Tibial nerve (tissue), 4 donors: ENCODE data around the gene ZNF507. TPM values are rescaled to one million over a fixed set of nuclear protein-coding genes. Genes with fewer than 3 reads are reported as not detected.

Experiments used
- DNase-seq, 2 donors: peaks; one replicate each; pipeline ENCODE4 v3.0.0-alpha.2; 2019; ENCODE audit warnings: low spot score in 2 of 2
- H3K27ac ChIP-seq, 4 donors: fragments of 200-600 bp; sonication (generic) in 3 of 4; one replicate each; pipeline ENCODE4 v1.5.1; 2017 to 2019; ENCODE audit warnings: mild to moderate bottlenecking in 1 of 4
- H3K27me3 ChIP-seq, 2 donors: fragments of 200-600 bp; sonication (generic) in 1 of 2; one replicate each; pipeline versions ENCODE4 v1.5.1 to v1.6.0; 2017 to 2019
- H3K36me3 ChIP-seq, 3 donors: fragments of 200-600 bp; sonication (generic); one replicate each; pipeline ENCODE4 v1.5.1; 2018 to 2019
- H3K4me1 ChIP-seq, 4 donors: fragments of 200-600 bp; sonication (generic) in 3 of 4; one replicate each; pipeline ENCODE4 v1.5.1; 2017 to 2019
- H3K4me3 ChIP-seq, 4 donors: fragments of 200-600 bp; sonication (generic) in 3 of 4; one replicate each; pipeline ENCODE4 v1.5.1; 2017 to 2019; ENCODE audit warnings: mild to moderate bottlenecking in 1 of 4, moderate library complexity in 1 of 4
- H3K9me3 ChIP-seq, 4 donors: fragments of 200-600 bp; sonication (generic) in 3 of 4; one replicate each; pipeline ENCODE4 v1.5.1; 2017 to 2019
- CTCF ChIP-seq, 5 experiments: fragments of 200-600 bp in 3 of 5; fragments of 450-650 bp in 2 of 5; sonication (generic) in 3 of 5; IDR thresholded peaks; one replicate each; pipeline ENCODE4 v1.5.1; 2016 to 2019; ENCODE audit warnings: antibody characterized with exemption in 5 of 5, mild to moderate bottlenecking in 3 of 5, moderate library complexity in 2 of 5
- EP300 ChIP-seq, 2 donors: sonication (generic); formaldehyde crosslinking; IDR thresholded peaks; one replicate each; pipeline ENCODE4 v1.6.1; 2017; ENCODE audit warnings: antibody characterized with exemption in 2 of 2, mild to moderate bottlenecking in 1 of 2
- POLR2A ChIP-seq, 2 donors: fragments of 450-650 bp; IDR thresholded peaks; one replicate each; pipeline ENCODE4 v1.6.1; 2017; ENCODE audit warnings: antibody characterized with exemption in 2 of 2, mild to moderate bottlenecking in 2 of 2, moderate library complexity in 2 of 2
- WGBS, 2 donors: methylation state at CpG; one replicate each; pipeline ENCODE4 v1.1.5; 2018; 5-methylcytosine and 5-hydroxymethylcytosine counted together
- total RNA-seq, 4 donors: library from RNA; depleted of rRNA; stranded (reverse); fragments of >200 nt; gene quantifications; one replicate each; pipeline ENCODE4 v1.1.0, GENCODE V29; 2016

The ZNF507 gene
- total RNA-seq, 4 donors from 2014 or later, result 28.5 to 35.7 (median 32.1) TPM

DNA sequence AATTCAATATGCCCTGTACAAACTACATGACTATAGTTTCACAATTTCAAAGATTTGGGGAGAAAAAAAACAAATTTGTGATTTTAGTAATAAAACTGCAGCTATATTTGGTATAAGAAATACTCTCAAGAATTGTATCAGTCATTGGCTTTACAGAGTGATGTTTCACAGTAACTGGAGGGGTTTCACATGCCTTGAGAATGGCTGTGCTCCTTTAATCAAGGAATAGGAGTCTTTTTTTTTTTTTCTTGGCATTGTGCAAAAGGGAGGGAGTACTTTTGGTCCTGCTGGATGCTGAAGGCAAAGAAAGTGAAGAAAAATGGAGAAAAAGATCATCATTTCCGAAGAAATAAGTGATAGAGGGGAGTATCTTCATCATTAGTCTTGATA lies 6.8 kb downstream of the ZNF507 start:
- 95 to 100% methylated on average over 1 of the region's 1 CpG for WGBS, 2 donors
- TF ChIP-seq CTCF (IDR thresholded peaks at IDR 0.05), result no peak
- TF ChIP-seq POLR2A (IDR thresholded peaks at IDR 0.05), result no peak
- TF ChIP-seq EP300 (IDR thresholded peaks at IDR 0.05), result no peak
- Histone ChIP-seq H3K4me3 (no peak overlapping the region), H3K27ac (peak overlapping the region in 2 of 4 donors; percentile 51 to 58), H3K9me3 (no peaks in the 10 kb centered on the region), H3K36me3 (peaks cover 0 to 74% (median 8%) of the 10 kb centered on the region in 3 donors), H3K4me1 (peaks cover 0 to 48% (median 7%) of the 10 kb centered on the region in 4 donors), H3K27me3 (no peaks in the 10 kb centered on the region)
- DNase-seq, result no peak

- Histone ChIP-seq H3K4me1 (peaks cover 0 to 29% (median 5%) of the 10 kb centered on the region in 4 donors), H3K4me3 (no peak overlapping the region), H3K27ac (no peak overlapping the region), H3K27me3 (no peaks in the 10 kb centered on the region), H3K36me3 (peaks cover 0 to 81% (median 8%) of the 10 kb centered on the region in 3 donors), H3K9me3 (no peaks in the 10 kb centered on the region)
- DNase-seq, result no peak
- no peak for TF ChIP-seq EP300 (IDR thresholded peaks at IDR 0.05)
- no peak for TF ChIP-seq CTCF (IDR thresholded peaks at IDR 0.05)
- 96 to 100% methylated on average over 9 of the region's 9 CpGs for WGBS, 2 donors
Measured at GRCh38 chr19:32354345-32354744, 8.9 kb downstream of the ZNF507 start.

DNA sequence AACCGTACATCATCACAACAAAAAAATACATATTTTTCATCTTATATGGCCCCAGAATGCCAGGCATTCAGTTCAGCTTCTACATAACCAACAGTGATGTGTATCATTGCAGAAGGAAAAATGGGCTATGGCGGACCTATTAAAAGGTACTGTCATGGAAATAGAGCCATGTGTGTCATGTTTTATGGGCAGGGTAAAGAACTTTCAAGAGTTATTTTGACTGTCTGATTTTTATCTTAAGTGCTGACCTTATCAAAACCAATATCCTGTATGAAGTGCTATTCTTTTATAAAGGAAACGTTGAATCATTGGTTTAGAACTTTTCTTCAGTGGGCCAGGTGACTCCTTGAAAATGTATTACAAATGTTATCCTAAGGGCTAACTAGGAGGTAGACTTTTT lies 9.9 kb downstream of the ZNF507 start:
- Histone ChIP-seq H3K36me3 (peaks cover 0 to 78% (median 8%) of the 10 kb centered on the region in 3 donors), H3K9me3 (no peaks in the 10 kb centered on the region), H3K4me1 (peaks cover 0 to 20% (median 5%) of the 10 kb centered on the region in 4 donors), H3K4me3 (no peak overlapping the region), H3K27ac (no peak overlapping the region), H3K27me3 (no peaks in the 10 kb centered on the region)
- no peak for TF ChIP-seq EP300 (IDR thresholded peaks at IDR 0.05)
- TF ChIP-seq CTCF (IDR thresholded peaks at IDR 0.05), result no peak
- no peak for TF ChIP-seq POLR2A (IDR thresholded peaks at IDR 0.05)
- 94% methylated on average over 3 of the region's 3 CpGs for WGBS, 2 donors
- DNase-seq, result no peak

- peaks cover 0 to 72% (median 8%) of the 10 kb centered on the region in 3 donors for H3K36me3 ChIP-seq
- no peaks in the 10 kb centered on the region for H3K27me3 ChIP-seq
- H3K27ac ChIP-seq, result no peak overlapping the region
- H3K9me3 ChIP-seq, result no peaks in the 10 kb centered on the region
- WGBS, 2 donors, result 3 to 15% methylated on average over 2 of the region's 2 CpGs
- peak in 1 of 5 experiments; percentile 21 for TF ChIP-seq CTCF (IDR thresholded peaks at IDR 0.05)
- TF ChIP-seq EP300 (IDR thresholded peaks at IDR 0.05), result no peak
- TF ChIP-seq POLR2A (IDR thresholded peaks at IDR 0.05), result no peak
- H3K4me1 ChIP-seq, result peaks cover 0 to 10% (median 0%) of the 10 kb centered on the region in 4 donors
- no peak overlapping the region for H3K4me3 ChIP-seq
- DNase-seq, result no peak
Measured at GRCh38 chr19:32357720-32358119, 12.3 kb downstream of the ZNF507 start.

DNA sequence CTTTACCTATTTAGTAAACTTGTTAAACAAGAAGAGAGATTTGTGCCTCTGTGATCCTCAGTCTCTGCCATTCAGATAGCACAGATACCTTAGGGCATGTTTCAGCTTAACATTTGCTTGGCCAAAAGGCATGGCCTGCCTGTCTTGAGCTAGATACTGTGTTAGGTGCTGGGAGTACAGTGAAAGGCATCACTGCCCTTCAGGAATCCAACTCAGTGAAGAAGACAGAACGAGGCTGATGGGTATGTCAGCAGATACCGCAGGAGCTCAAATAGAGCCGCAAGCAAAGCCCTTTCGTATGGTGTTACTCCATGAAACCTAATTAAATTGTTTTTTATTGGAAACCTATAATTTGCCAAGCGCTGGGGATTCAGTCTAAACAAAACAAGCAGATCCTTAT lies 12.9 kb downstream of the ZNF507 start:
- DNase-seq, result no peak
- Histone ChIP-seq H3K36me3 (peaks cover 0 to 66% (median 8%) of the 10 kb centered on the region in 3 donors), H3K4me1 (peaks cover 0 to 16% (median 2%) of the 10 kb centered on the region in 4 donors), H3K4me3 (no peak overlapping the region), H3K9me3 (no peaks in the 10 kb centered on the region), H3K27me3 (no peaks in the 10 kb centered on the region), H3K27ac (no peak overlapping the region)
- TF ChIP-seq EP300 (IDR thresholded peaks at IDR 0.05), result no peak
- 95 to 97% methylated on average over 5 of the region's 5 CpGs for WGBS, 2 donors

DNA sequence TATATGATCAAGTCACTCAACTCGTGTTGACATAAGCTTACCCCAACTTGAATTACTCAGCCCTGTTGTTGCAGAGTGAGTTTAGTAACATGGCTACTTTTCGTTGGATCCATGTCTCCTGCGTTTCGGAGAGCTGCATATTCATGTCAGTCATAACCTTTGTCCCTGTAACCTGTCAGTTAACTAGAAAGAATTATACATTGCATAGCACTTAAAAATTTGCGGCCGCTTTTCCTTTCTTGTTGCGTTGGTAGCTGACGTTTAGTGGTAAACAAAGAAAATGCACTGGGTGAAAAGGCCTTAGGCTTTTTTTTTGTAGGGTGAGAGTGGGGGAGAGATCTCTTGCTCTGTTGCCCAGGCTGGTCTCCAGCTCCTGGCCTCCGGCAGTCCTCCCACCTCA lies 14.2 kb downstream of the ZNF507 start:
- peaks cover 0 to 61% (median under 1%) of the 10 kb centered on the region in 3 donors for H3K36me3 ChIP-seq

More for the DNA sequence above, 14.2 kb downstream of the ZNF507 start:
- peaks cover 0 to 29% (median 8%) of the 10 kb centered on the region in 4 donors for H3K4me1 ChIP-seq
- no peak overlapping the region for H3K4me3 ChIP-seq
- DNase-seq, result no peak
- H3K9me3 ChIP-seq, result no peaks in the 10 kb centered on the region
- no peak overlapping the region for H3K27ac ChIP-seq
- no peak for TF ChIP-seq EP300 (IDR thresholded peaks at IDR 0.05)
- TF ChIP-seq POLR2A (IDR thresholded peaks at IDR 0.05), result no peak
- TF ChIP-seq CTCF (IDR thresholded peaks at IDR 0.05), result no peak
- no peaks in the 10 kb centered on the region for H3K27me3 ChIP-seq
- WGBS, 2 donors, result 93% methylated on average over 9 of the region's 9 CpGs
